HG03442 (cell line): ENCODE measurements around the gene AGL.
"Not testable (repeated sequence)": the region's sequence is repeated elsewhere in the genome, so short reads cannot be mapped to it uniquely, and the experiment has no call there.

Experiments used
- ATAC-seq: cut with Tn5 transposase; IDR thresholded peaks from one replicate; pipeline ENCODE4 v1.9.1; 2021; ENCODE audit warnings: mild to moderate bottlenecking, moderate library complexity; ENCODE audit not compliant: unreplicated experiment

Gene AGL

GRCh38 chr1:99972066-99972465 is 121.9 kb downstream of the AGL start:
- ATAC-seq, result not testable (repeated sequence)
